Dedifferentiated amniotic fluid mesenchymal stem cell (primary cell): ENCODE results near the gene TMED9.

Source experiments
- DNase-seq: peaks from one replicate; pipeline ENCODE4 v3.0.0-alpha.2; 2016; ENCODE audit errors: extremely low spot score

TMED9 gene

DNA sequence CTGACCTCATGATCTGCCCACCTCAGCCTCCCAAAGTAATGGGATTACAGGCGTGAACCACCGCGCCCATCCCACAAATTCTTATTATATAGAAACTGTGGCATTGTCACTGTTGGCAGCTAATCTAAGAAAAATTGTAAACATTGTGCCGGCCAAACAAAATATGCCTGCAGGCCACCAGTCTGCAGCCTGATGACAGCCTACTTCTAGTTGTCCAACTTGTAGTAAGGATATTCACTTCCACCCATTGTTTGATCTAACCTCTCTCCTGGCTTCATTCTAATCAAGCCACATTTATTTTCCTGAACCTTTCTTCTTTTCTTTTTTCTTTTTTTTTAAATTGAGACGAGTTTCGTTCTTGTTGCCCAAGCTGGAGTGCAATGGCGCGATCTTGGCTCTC is 13.7 kb upstream of the TMED9 start:
- no peak for DNase-seq

DNA sequence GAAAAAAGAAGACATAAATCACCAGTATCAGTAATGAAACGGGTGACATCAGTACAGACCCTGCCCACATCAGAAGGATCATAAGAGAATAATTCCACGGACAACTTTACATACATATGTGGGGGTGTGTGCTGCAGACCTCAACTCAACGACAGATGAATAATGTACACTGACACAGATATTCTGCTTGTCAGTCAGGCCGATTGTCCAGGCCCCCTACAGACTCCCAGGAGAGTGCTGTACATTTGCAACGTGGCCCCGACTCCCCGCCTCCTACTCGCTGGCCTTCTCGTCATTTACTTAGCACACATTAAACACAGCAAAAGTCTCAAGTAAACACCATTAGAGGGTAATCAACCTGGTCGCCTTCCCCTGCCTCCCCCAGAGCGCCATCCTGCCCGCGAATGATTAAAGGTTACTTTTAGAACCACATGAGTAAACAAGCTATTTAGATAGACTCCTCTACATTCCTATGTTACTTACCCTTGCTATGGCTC is 3.5 kb upstream of the TMED9 start:
- no peak for DNase-seq

DNA sequence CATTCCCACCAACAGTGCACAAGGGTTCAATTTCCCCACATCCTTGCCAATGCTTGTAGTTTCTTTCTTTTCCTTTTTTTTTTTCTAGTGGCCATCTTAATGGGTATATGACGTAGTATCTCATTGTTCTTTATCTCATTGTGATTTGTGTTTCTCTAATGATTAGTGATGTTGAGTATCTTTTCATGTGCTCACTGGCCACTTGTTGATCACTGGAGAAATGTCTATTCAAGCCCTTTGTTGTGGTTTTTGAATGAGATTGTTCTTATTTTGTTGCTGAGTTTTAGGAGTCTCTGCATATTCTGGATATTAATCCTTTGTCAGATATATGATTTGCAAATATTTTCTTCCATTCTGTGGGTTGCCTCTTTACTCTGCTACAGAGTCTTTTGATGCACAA is 1.6 kb upstream of the TMED9 start:
- DNase-seq, result no peak

GRCh38 chr5:177591690-177592009 is 353 bp upstream of the TMED9 start:
- DNase-seq, result no peak

GRCh38 chr5:177592905-177593304 is 902 bp downstream of the TMED9 start:
- no peak for DNase-seq

GRCh38 chr5:177593511-177593910 is 1.5 kb downstream of the TMED9 start:
- no peak for DNase-seq

- DNase-seq, result no peak
These were observed 2.1 kb downstream of the TMED9 start for GRCh38 chr5:177594071-177594470.

DNA sequence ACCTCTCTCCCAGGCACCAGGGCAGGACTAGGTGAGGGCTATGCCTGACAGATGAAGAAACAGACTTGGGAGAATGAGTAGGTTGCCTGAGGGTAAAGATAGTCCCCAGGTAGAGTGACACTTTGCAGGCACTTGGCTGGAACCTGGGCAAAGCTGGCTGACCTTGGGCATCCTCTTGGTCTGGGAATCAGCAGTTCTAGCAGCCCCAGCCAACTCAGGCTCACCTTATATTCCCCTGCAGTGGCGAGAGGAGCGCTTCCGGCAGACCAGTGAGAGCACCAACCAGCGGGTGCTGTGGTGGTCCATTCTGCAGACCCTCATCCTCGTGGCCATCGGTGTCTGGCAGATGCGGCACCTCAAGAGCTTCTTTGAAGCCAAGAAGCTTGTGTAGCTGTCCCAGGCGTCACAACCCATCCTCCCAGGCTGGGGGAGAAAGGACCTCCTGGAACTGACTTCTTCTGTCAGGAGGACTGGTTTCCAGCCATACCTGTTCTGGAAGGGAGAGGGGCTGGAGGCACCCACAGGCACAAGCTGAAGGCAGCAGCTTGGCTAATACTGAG is 3.1 kb downstream of the TMED9 start:
- no peak for DNase-seq

DNA sequence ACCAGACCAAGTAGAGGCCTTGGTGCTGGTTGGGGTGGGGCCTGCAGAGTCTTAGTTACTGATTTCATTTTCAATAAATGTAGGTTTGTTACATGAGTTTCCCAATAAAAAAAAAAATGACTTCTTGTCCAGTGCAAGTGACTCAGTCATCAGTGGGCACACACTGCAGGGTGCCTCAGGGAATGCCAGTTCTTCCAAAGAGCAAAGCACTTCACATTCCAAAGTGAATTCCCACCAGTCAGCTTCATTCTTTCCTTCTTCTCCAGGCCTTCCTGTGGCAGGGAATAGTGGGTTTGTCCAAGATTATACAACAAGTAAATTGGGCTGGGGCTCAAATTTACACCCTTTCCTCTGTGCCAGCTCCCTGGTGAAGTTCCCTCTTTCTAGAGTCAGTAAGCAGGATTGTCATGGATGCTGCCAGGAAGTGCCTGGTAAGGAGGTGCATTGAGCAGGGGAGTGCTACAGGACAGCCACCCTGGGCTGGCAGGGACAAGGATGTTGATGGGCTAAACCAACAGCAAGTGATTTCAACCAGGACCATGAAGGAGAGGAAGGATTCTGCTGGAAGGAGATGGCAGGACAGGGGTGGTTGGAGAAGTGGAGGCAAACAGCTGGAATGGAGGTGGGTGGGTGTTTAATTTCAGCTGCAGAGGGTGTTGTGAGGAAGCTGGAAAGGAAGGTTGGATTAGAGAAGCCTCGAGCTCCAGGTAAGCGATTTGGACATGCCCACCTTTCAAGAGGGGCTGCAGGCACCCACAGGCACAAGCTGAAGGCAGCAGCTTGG is 4.2 kb downstream of the TMED9 start:
- DNase-seq, result no peak

- no peak for DNase-seq
These were observed 4.8 kb downstream of the TMED9 start for GRCh38 chr5:177596775-177597238.

GRCh38 chr5:177598477-177598876 is 6.5 kb downstream of the TMED9 start:
- DNase-seq, result no peak

DNA sequence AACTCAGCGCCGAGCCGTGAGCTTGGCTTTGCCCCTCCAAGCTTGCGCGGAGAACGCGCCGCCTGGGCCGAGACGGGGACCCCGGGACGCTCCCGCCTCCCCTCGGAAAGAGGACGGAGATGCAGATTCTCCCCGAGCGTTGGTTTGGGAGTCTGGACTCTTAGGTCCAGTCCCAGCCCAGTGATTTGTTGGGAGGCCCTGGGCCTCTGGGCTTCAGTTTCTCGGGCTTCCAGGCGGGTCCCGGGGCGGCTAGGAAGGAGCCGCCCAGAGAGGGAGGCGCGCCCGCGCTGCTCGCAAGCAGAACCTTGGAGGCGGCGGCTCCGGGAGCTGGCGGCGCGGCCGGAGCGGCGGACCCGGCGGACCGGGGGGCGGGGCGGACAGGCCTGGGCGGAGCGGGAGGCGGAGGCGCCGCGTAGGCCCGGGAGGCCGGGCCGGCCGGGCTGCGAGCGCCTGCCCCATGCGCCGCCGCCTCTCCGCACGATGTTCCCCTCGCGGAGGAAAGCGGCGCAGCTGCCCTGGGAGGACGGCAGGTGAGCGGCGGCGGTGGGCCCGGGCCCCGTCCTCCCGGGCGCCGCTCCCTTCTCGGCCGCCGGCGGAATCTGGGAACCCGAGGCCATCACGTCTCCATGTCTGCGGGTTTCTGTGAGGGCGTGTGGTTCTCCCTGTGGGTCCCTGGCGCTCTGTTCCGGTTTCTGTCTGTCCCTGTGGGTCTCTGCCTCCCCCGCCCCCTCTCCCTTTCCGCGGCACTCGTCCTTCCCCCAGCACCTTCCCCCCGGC is 7.9 kb downstream of the TMED9 start, which contains the start of gene B4GALT7:
B4GALT7 (plus strand) TSS at position 402 of the 777 bp plus-strand sequence; CDS start at position 481, 79 bp downstream.
- peak; percentile 68 for DNase-seq

DNA sequence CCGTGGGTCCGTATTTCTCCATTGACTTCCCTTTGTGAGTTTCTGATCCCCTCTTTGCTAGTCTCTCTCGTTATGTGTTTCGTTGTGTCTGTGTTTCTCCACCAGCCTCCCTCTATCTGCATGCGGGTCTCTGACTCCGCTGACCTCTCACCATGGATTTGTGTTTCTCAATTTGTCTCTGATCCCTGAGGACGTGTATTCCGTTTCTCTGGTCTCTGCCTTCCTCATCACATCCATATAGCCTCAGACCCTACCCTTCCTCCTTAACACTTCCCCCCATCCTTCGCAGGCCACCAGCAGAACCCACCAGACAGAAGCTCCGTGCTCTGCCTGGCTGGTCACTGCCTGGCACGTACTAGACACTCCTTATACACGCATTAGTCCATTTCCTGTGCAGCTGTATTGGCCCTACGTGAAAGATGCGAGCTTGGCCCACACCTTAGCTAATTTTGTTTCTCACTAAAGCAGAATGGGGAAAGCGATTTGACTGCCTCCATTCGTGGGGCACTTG is 8.6 kb downstream of the TMED9 start:
- no peak for DNase-seq

DNA sequence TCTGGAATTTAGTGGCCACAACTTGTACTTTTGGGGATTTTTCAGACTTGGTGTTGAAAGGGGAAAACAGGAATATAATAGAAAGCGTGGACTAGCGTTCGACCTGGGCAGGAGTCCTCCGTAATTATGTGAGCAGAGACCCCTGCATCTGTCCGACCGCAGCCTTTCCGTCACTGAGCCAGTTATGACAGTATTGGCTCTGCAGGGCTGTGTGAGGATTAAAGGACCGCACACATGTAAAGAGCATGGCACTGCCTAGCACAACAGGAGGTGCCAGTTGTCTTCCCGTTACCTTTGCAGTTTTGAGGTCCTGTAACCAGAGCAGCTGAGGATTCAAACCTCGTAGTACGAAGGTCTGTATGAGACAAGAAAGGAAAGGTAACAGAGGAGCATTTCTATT is 9.1 kb downstream of the TMED9 start:
- no peak for DNase-seq

GRCh38 chr5:177601577-177602457 is 9.8 kb downstream of the TMED9 start:
- DNase-seq, result no peak

- no peak for DNase-seq
These were observed 10.4 kb downstream of the TMED9 start for GRCh38 chr5:177602458-177602830.

DNA sequence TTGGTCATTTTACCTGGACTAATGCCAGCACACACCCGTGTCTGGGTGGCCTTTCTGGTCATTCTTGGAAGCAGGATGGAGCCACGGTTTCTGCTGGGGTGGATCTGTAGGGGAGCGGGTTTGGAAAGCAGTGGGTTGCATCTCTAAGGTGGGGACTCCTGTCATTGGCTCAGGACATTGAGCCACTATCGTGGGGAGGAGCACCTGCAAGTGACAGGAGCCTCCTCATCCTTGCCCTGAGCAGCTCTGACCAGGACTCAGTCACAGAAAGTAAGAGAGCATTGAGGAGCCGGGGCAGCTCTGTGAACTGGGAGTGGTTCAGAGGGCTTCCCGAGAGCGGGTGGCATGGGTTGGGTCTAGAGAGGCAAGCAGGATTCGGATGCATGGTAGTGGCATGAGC is 11.6 kb downstream of the TMED9 start:
- DNase-seq, result no peak

DNA sequence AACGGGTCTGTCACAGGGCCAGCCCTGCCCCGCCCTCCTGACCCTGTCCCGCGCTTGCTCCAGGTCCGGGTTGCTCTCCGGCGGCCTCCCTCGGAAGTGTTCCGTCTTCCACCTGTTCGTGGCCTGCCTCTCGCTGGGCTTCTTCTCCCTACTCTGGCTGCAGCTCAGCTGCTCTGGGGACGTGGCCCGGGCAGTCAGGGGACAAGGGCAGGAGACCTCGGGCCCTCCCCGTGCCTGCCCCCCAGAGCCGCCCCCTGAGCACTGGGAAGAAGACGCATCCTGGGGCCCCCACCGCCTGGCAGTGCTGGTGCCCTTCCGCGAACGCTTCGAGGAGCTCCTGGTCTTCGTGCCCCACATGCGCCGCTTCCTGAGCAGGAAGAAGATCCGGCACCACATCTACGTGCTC is 12.1 kb downstream of the TMED9 start:
- DNase-seq, result no peak

DNA sequence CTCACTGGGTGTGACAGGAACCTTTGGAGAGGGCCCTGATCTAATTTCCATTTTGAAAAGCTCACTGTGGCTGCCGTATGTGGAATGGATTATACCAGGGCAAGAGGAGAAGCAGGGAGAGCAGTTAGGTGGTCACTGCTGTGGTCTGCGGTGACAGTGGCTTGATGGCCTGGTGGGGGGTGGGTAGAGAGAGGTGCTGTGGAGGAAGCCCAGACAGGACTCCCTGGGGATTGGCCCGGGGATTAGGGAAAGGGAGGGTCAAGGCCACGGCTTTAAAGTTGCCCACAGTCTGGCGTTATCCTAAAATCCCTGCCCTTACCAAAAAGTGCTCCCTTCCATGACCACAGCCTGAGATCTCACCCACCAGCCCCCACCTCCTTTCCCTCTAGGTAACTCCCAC is 12.7 kb downstream of the TMED9 start:
- DNase-seq, result no peak

GRCh38 chr5:177605078-177605477 is 13.1 kb downstream of the TMED9 start:
- DNase-seq, result no peak

DNA sequence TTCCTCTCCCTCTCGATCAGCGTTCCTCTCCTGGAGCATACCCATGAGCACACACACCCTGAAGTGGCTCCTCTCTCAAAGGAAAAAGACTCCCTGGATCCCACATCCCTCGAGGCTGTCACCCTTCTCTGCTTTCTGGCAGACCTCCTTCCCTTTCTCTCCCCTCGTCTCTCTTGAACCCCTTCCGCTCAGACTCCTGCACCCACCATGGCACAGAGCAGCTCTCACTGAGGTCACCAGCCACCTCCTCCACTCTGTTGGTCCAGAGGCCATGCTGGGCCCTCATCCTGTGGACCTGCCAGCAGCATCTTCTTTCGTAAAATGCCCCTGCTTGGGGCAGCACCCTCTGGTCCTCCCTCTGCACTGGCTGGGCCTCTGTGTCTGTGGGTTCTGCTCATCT is 13.7 kb downstream of the TMED9 start:
- no peak for DNase-seq
